AG08396 (cell line): Measurements from ENCODE around the gene ACOT4.
"Not testable (repeated sequence)": the region's sequence is repeated elsewhere in the genome, so short reads cannot be mapped to it uniquely, and the experiment has no call there.

Experiments
- DNase-seq: peaks from one replicate; pipeline ENCODE4 v3.0.0; 2012; ENCODE audit warnings: low spot score, mixed read lengths

The ACOT4 gene, protein sequence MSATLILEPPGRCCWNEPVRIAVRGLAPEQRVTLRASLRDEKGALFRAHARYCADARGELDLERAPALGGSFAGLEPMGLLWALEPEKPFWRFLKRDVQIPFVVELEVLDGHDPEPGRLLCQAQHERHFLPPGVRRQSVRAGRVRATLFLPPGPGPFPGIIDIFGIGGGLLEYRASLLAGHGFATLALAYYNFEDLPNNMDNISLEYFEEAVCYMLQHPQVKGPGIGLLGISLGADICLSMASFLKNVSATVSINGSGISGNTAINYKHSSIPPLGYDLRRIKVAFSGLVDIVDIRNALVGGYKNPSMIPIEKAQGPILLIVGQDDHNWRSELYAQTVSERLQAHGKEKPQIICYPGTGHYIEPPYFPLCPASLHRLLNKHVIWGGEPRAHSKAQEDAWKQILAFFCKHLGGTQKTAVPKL

DNA sequence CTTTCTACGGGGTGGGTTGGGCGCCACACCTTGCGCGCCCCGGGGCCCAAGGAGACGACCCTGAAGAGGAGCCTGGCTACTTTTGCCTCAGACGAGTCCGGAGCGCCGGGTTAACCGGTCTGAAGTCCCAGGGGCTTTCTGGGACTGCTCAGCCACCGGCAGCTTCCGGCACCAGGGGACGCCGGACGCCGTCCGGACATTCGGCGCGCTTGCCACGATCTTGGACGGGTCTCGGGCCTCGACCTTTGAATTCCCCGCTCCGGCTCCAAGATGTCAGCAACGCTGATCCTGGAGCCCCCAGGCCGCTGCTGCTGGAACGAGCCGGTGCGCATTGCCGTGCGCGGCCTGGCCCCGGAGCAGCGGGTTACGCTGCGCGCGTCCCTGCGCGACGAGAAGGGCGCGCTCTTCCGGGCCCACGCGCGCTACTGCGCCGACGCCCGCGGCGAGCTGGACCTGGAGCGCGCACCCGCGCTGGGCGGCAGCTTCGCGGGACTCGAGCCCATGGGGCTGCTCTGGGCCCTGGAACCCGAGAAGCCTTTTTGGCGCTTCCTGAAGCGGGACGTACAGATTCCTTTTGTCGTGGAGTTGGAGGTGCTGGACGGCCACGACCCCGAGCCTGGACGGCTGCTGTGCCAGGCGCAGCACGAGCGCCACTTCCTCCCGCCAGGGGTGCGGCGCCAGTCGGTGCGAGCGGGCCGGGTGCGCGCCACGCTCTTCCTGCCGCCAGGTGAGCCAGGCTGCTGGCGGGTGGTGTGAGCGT, at the start of gene ACOT4:
TSS of gene ACOT4 (plus strand) at position 184 of the 760 bp plus-strand sequence. CDS start at position 271, 87 bp downstream.
- peak; percentile 36 for DNase-seq

DNA sequence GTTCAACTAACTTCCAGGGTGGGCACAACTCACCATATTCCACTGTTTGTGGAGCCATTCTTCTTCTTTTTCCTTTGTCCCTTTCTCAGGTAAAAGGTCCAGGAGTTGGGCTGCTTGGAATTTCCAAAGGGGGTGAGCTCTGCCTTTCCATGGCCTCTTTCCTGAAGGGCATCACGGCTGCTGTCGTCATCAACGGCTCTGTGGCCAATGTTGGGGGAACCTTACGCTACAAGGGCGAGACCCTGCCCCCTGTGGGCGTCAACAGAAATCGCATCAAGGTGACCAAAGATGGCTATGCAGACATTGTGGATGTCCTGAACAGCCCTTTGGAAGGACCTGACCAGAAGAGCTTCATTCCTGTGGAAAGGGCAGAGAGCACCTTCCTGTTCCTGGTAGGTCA, 48.7 kb upstream of the ACOT4 start:
- DNase-seq, result not testable (repeated sequence)

DNA sequence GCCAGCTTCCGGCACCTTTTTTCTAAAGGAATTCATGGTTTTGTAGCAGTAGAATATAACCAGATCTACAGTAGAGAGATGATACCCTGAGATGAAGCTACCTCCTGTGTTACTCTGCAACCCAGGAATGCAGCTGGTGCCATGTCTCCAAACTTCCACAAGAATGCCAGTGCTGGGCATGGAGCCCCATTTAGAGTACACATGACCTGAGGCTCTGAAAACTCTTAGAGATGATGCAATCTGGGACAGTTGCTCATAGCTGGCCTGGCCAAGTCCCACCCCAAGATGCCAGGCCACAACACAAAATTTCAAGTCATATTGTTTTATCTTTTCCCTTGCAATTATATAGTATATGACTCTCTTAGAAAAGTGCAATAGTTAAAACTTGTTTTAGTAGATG, 46.3 kb upstream of the ACOT4 start:
- not testable (repeated sequence) for DNase-seq

DNA sequence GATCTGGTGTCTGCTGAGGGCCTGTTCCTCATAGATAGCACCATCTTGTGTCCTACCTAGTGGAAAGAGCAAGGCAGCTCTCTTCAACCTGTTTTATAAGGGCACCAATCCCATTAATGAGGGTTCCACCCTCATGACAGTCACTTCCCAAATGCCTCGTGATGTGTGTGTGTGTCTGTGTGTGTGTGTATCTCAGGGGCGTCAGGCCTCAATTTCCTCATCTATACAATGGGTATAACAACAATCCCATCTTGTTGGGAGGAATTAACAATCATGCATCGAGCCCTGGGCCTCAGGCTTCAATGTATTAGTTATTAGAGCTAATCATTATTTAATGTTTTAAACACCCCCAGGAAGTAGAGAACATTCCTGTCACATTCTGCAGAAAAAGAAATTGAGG, 42.6 kb upstream of the ACOT4 start:
- not testable (repeated sequence) for DNase-seq

DNA sequence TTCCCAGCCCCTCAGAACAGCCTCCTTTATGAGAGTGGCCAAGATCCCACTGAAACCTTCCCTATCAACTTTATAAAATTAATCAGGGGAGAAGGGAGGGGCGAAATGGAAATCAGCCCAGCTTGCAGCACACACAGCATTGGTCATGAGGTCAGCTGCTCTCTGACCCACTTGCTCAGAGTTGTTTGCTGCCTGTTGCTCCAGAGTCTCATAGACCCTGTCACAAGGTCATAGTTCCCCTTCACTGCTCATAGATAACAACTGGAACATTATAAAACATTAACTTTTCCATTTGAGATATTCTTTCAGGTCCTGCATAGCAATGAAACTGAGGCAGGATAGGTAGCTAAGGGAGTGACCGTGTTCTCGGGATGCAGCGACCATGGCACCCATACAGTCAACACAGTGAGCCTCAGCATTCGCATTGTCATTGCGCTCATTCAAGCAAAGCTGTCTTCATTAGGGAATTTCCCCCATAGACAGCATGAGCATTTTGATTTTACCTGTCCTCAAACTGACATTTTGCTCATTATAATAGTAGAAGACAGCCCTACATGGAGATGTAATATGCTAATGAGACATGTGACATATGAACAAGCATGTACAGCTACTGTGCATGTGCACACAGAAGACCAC, 41.7 kb upstream of the ACOT4 start:
- DNase-seq, result not testable (repeated sequence)

- no peak for DNase-seq
Measured at GRCh38 chr14:73553845-73554244, 37.8 kb upstream of the ACOT4 start.

GRCh38 chr14:73557201-73557600, 34.5 kb upstream of the ACOT4 start:
- DNase-seq, result not testable (repeated sequence)

GRCh38 chr14:73558238-73558637, 33.4 kb upstream of the ACOT4 start:
- DNase-seq, result not testable (repeated sequence)

DNA sequence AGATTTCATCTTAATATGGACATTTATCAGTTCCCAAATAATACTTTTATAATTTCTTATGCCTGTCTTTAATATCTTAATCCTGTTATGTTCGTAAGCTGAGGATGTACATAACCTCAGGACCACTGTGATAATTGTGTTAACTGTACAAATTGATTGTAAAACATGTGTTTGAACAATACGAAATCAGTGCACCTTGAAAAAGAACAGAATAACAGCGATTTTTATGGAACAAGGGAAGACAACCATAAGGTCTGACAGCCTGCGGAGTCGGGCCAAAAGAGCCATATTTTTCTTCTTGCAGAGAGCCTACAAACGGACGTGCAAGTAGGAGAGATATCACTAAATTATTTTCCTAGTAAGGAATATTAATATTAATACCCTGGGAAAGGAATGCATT, 29.4 kb upstream of the ACOT4 start:
- not testable (repeated sequence) for DNase-seq

- DNase-seq, result not testable (repeated sequence)
Measured at GRCh38 chr14:73562696-73563095, 29.0 kb upstream of the ACOT4 start.

- not testable (repeated sequence) for DNase-seq
Measured at GRCh38 chr14:73566431-73566830, 25.2 kb upstream of the ACOT4 start.

DNA sequence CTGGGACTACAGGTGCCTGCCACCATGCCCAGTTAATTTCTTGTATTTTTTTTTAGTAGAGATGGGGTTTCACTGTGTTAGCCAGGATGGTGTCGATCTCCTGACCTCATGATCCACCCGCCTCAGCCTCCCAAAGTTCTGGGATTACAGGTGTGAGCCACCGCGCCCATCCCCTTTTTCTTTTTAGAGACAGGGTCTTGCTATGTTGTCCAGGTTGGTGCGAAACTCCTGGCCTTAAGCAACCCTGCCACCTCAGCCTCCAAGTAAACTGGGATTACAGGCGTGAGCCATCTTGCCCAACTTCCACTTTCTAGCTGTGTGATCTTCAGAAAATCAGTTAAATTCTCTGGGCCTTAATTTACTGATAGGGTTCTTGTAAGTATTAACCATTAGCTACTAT, 24.7 kb upstream of the ACOT4 start:
- not testable (repeated sequence) for DNase-seq

- DNase-seq, result no peak
Measured at GRCh38 chr14:73567358-73567757, 24.3 kb upstream of the ACOT4 start.

DNA sequence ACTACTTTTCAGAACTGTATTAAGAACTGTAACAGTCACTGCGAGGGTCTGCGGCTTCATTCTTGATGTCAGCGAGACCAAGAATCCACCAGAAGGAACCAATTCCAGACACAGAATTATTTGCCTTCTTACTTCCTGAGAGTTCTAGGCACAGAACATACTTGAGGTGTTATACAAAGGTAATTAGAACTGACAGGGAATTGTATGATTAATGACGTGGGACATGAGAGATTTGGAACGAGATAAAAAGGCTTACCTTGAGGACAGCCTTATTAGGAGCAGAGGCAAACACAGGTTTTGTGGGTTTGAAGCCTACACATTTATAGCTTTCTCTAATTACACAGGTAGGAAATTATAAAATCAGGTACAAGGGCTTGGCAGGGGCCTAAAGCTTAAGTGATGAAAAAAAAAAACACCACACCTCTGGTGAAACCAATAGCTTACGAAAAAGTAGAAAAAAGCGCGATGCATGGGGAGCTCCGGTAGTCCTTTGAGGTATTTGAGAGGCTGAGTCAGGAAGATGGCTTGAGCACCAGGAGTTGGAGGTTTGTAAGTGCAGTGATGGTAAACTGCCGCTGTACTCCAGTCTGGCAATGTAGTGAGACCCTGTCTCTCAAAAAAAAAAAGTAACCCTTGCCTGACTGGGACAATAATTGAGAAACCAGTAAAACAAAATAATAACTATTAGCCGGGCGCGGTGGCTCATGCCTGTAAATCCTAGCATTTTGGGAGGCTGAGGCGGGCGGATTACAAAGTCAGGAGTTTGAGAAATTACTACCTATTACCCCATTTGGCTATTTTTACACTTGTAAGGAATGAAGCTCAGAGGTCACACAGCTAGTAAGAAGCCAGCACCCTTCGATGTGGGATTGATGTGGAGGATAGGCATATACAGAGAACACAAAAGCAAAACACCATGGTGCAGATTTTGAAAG, 23.5 kb upstream of the ACOT4 start:
- peak; percentile 46 for DNase-seq

- DNase-seq, result not testable (repeated sequence)
Measured at GRCh38 chr14:73568886-73569184, 22.8 kb upstream of the ACOT4 start.

- DNase-seq, result peak; percentile 90
Measured at GRCh38 chr14:73569185-73569958, 22.3 kb upstream of the ACOT4 start, which contains the start of gene ACOT2. ACOT2 (plus strand) TSS chr14:73569213; CDS start chr14:73569241, 28 bp downstream.

DNA sequence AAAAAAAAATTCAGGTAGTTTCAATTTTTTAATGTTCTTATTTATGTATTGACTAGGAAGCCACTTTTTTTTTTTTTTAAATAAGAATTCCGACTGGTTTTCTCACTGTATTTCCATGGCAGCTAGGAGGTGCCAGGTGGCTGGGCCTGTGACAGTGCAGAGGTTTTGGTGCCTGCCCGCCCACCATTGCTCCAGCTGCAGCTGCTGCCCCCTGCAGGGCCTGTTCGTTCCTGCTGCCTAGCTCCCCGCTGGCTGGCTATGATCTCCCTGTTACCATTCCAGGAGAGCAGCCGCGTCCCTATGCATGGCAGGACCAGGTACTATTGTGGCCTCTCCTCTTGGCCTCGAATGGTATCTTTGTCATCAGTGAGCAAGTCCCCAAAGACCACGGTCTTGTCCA, 20.8 kb upstream of the ACOT4 start:
- DNase-seq, result not testable (repeated sequence)

GRCh38 chr14:73573034-73573433, 18.6 kb upstream of the ACOT4 start:
- not testable (repeated sequence) for DNase-seq

- DNase-seq, result not testable (repeated sequence)
Measured at GRCh38 chr14:73573740-73574139, 17.9 kb upstream of the ACOT4 start.

- DNase-seq, result not testable (repeated sequence)
Measured at GRCh38 chr14:73574251-73574650, 17.4 kb upstream of the ACOT4 start.

- no peak for DNase-seq
Measured at GRCh38 chr14:73576391-73576790, 15.3 kb upstream of the ACOT4 start.
